Cerebellar cortex (tissue), 1 donor: Measurements from ENCODE around the gene BCR.

ENCODE experiments used
- DNase-seq: peaks from one replicate; pipeline ENCODE4 v3.0.0-alpha.2; 2015; ENCODE audit warnings: low spot score

BCR gene

GRCh38 chr22:23232094-23232905, 52.0 kb downstream of the BCR start:
- DNase-seq: no peak

- DNase-seq: peak; percentile 61
Measured at GRCh38 chr22:23233084-23233531, 52.8 kb downstream of the BCR start.

GRCh38 chr22:23233752-23234408, 53.6 kb downstream of the BCR start:
- no peak for DNase-seq

- DNase-seq: no peak
Measured at GRCh38 chr22:23234409-23235161, 54.3 kb downstream of the BCR start.

- DNase-seq: no peak
Measured at GRCh38 chr22:23235425-23235824, 55.1 kb downstream of the BCR start.

- DNase-seq: no peak
Measured at GRCh38 chr22:23236026-23236425, 55.7 kb downstream of the BCR start.

- peak; percentile 85 for DNase-seq
Measured at GRCh38 chr22:23236440-23237184, 56.3 kb downstream of the BCR start.

GRCh38 chr22:23237201-23237798, 57.0 kb downstream of the BCR start:
- no peak for DNase-seq

GRCh38 chr22:23237841-23238240, 57.5 kb downstream of the BCR start:
- DNase-seq: no peak

GRCh38 chr22:23238707-23239106, 58.4 kb downstream of the BCR start:
- no peak for DNase-seq

- no peak for DNase-seq
Measured at GRCh38 chr22:23239429-23239828, 59.1 kb downstream of the BCR start.

- DNase-seq: no peak
Measured at GRCh38 chr22:23240639-23241389, 60.5 kb downstream of the BCR start.

- DNase-seq: no peak
Measured at GRCh38 chr22:23241562-23242472, 61.5 kb downstream of the BCR start.

GRCh38 chr22:23242473-23243001, 62.2 kb downstream of the BCR start:
- no peak for DNase-seq

GRCh38 chr22:23243006-23243573, 62.8 kb downstream of the BCR start:
- no peak for DNase-seq

- no peak for DNase-seq
Measured at GRCh38 chr22:23243859-23244689, 63.8 kb downstream of the BCR start.

- no peak for DNase-seq
Measured at GRCh38 chr22:23244690-23245044, 64.4 kb downstream of the BCR start.

GRCh38 chr22:23245045-23245798, 64.9 kb downstream of the BCR start:
- no peak for DNase-seq
